Measurements from ENCODE around the gene SFXN4.

GRCh38 chr10:119162452-119163092 is 2.9 kb downstream of the SFXN4 start:
- TF ChIP-seq SPI1 (IDR thresholded peaks at IDR 0.05; ENCODE audit: low read depth, low read length) (no peak), POLR2A (IDR thresholded peaks at IDR 0.05; ENCODE audit: low read depth, low read length) (no peak)

Data from GM12891 (cell line).